Spleen (tissue), 11 donors: ENCODE results near the gene SETD4. TPM values are rescaled to one million over a fixed set of nuclear protein-coding genes. Genes with fewer than 3 reads are reported as not detected.
A peak's percentile ranks its signal among the peaks of the same experiment; 100 is the strongest.

ENCODE experiments used
- DNase-seq: peaks from one replicate; pipeline ENCODE4 v3.0.0-alpha.2; 2020
- H3K27ac ChIP-seq, 8 donors: fragments of 200-600 bp; sonication (generic) in 7 of 8; 1 replicate in 4 of 8; 2 replicates in 4 of 8; pipeline versions ENCODE4 v1.5.0 to v1.8.0; 2016 to 2021; ENCODE audit warnings: inconsistent platforms in 4 of 8, mild to moderate bottlenecking in 4 of 8, moderate library complexity in 1 of 8
- H3K27me3 ChIP-seq, 7 donors: fragments of 200-600 bp; sonication (generic) in 6 of 7; replicated peaks in 1 of 7; 1 replicate in 4 of 7; 2 replicates in 3 of 7; pipeline versions ENCODE4 v1.5.0 to v1.8.0; 2016 to 2021; ENCODE audit warnings: inconsistent platforms in 3 of 7, mild to moderate bottlenecking in 1 of 7
- H3K36me3 ChIP-seq, 6 donors: fragments of 200-600 bp; sonication (generic) in 5 of 6; 1 replicate in 4 of 6; 2 replicates in 2 of 6; pipeline versions ENCODE4 v1.5.0 to v1.8.0; 2016 to 2021; ENCODE audit warnings: inconsistent platforms in 2 of 6
- H3K4me1 ChIP-seq, 6 donors: fragments of 200-600 bp; sonication (generic) in 5 of 6; 1 replicate in 3 of 6; 2 replicates in 3 of 6; pipeline versions ENCODE4 v1.5.0 to v1.8.0; 2016 to 2021; ENCODE audit warnings: inconsistent platforms in 3 of 6
- H3K4me3 ChIP-seq, 8 donors: fragments of 200-600 bp; sonication (generic) in 7 of 8; 1 replicate in 4 of 8; 2 replicates in 4 of 8; pipeline versions ENCODE4 v1.5.0 to v1.8.0; 2016 to 2021; ENCODE audit warnings: inconsistent platforms in 4 of 8, mild to moderate bottlenecking in 4 of 8, moderate library complexity in 2 of 8
- H3K9me3 ChIP-seq, 8 donors: fragments of 200-600 bp; sonication (generic) in 7 of 8; 1 replicate in 4 of 8; 2 replicates in 4 of 8; pipeline versions ENCODE4 v1.5.0 to v1.8.0; 2016 to 2021; ENCODE audit warnings: inconsistent platforms in 4 of 8
- POLR2A ChIP-seq, 3 donors: fragments of 450-650 bp; IDR thresholded peaks; one replicate each; pipeline ENCODE4 v1.5.1; 2017; ENCODE audit warnings: antibody characterized with exemption in 3 of 3, mild to moderate bottlenecking in 1 of 3
- POLR2AphosphoS5 ChIP-seq, 3 donors: sonication (generic); formaldehyde crosslinking; IDR thresholded peaks; one replicate each; pipeline ENCODE4 v1.5.1; 2017; ENCODE audit warnings: antibody characterized with exemption in 3 of 3
- WGBS, 5 donors: extraction: QIAGEN DNeasy Blood & Tissue Kit in 3 of 5; methylation state at CpG; one replicate each; pipeline versions ENCODE4 v1.1.5 to v1.1.7; 2013 to 2018; 5-methylcytosine and 5-hydroxymethylcytosine counted together
- intact Hi-C: fragments of 100-400 bp; cut with DNase I; formaldehyde crosslinking; loops from one replicate; pipeline ENCODE4 v1.15.0; 2023; ENCODE audit warnings: low total_unique reads
- polyA plus RNA-seq, 3 donors: library from polyadenylated mRNA; stranded (reverse); fragments of 200-250 nt; gene quantifications; one replicate each; pipeline ENCODE4 v1.2.1, GENCODE V29; 2013
- total RNA-seq, 7 donors: library from RNA; depleted of rRNA in 3 of 7; stranded (reverse); fragments of >200 nt in 3 of 7; fragmentation: NEBNext Ultra II Directional in 4 of 7; extraction: Animal tissue kit (Norgen Biotek cat#: 25700) in 4 of 7; gene quantifications; one replicate each; pipeline versions ENCODE4 v1.1.0 to v1.2.1, GENCODE V29; 2016 to 2021
- TF ChIP-seq, protein P1 (sequence below), 11 experiments: fragments of 200-600 bp in 7 of 11; fragments of 450-650 bp in 4 of 11; sonication (generic) in 4 of 11; IDR thresholded peaks in 8 of 11; conservative IDR thresholded peaks in 3 of 11; 1 replicate in 7 of 11; 2 replicates in 4 of 11; pipeline versions ENCODE4 v1.4.0 to v1.8.0; 2016 to 2021; ENCODE audit warnings: antibody characterized with exemption in 11 of 11, inconsistent platforms in 4 of 11, mild to moderate bottlenecking in 1 of 11
- donor health status: healthy with polysubstance abuse.
- donor health status: DM: no; HTN: no; CAD: no; lungs with moderate emphysema.
- donor health status: DM: no; HTN: no; CAD: no.
- donor health status: Bipolar disorder and iron deficiency.
- donor health status: healthy.
- donor health status: DM: no; HTN: no; CAD: no.
- donor health status: DM: yes; HTN: yes; CAD: no.

Gene SETD4
- total and polyA plus RNA-seq, 10 donors: 6.9 to 28.1 (median 18.4) TPM

DNA sequence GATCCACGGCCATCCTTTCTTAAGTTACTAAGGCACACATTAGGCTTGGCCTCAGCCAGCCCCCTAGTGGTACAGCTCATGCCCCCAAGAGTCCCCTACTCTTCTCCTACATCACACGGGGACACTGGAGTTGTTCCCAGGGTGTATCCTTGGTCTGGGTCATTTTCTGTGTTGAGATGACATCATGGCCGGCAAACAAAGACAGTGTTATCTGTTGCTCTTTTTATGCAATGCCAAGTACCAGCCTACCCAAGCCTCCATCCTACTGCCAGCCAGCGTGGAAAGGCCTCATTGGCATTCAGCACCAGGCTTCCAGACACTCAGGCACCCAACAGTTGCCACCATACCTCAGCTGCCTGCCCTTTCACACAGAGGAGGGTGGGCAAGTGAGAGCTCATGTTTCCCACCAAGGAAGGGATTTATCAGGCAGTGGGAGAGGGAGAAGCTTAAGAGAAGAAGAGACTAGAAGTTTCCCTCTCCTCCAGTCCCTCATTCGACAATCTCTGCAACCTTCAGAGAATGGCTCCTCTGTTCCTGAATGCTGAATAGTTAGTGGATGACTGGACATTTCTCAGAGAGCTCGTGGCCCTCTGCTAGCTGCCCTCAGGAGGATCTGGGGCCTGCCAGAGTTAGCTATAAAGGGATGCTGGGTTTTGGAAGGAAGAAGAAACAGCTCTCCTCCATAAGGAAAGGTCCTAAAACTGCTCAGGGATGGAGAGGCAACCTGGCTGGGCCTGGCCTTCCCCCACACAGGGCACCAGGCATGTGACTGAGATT is 27.2 kb upstream of the SETD4 start:
- intact Hi-C loops: no loop called here
- no peak for DNase-seq
- H3K9me3 ChIP-seq: peaks cover 0 to 2% (median under 1%) of the 10 kb centered on the region in 8 donors
- H3K4me1 ChIP-seq: no peaks in the 10 kb centered on the region
- H3K27ac ChIP-seq: no peak overlapping the region
- H3K36me3 ChIP-seq: no peaks in the 10 kb centered on the region
- no peak overlapping the region for H3K4me3 ChIP-seq
- TF ChIP-seq POLR2AphosphoS5 (IDR thresholded peaks at IDR 0.05) (no peak), POLR2A (IDR thresholded peaks at IDR 0.05) (no peak)
- TF ChIP-seq, protein P1, sequence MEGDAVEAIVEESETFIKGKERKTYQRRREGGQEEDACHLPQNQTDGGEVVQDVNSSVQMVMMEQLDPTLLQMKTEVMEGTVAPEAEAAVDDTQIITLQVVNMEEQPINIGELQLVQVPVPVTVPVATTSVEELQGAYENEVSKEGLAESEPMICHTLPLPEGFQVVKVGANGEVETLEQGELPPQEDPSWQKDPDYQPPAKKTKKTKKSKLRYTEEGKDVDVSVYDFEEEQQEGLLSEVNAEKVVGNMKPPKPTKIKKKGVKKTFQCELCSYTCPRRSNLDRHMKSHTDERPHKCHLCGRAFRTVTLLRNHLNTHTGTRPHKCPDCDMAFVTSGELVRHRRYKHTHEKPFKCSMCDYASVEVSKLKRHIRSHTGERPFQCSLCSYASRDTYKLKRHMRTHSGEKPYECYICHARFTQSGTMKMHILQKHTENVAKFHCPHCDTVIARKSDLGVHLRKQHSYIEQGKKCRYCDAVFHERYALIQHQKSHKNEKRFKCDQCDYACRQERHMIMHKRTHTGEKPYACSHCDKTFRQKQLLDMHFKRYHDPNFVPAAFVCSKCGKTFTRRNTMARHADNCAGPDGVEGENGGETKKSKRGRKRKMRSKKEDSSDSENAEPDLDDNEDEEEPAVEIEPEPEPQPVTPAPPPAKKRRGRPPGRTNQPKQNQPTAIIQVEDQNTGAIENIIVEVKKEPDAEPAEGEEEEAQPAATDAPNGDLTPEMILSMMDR (IDR thresholded peaks at IDR 0.05 in 8 of 11, conservative IDR thresholded peaks at IDR 0.05 in 3 of 11): no peak
- 72 to 87% (median 80%) methylated on average over 6 of the region's 6 CpGs for WGBS, 5 donors
- H3K27me3 ChIP-seq: no peaks in the 10 kb centered on the region

DNA sequence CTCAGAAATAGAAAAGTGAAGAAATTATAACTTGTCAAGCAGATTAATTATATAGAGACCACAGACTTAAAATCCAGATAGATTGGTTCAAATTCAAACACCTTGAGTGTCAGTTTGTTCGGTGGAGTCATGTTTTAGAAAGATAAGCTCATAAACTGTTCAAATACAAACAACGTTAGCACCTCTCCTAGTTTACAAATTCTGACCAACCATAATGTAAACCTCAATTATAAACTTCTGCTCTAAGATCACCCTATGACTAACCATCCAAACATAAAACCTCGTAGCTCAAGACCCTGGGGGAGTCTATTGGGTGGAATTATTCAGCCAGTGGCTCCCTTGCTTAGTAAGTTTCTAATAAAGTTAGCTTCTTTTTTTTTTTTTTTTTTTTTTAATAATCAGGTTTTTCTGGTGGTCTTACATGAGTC is 21.9 kb upstream of the SETD4 start:
- H3K27ac ChIP-seq: no peak overlapping the region
- WGBS, 5 donors: 74 to 89% (median 88%) methylated on average over 3 of the region's 3 CpGs
- TF ChIP-seq, protein P1 (IDR thresholded peaks at IDR 0.05 in 8 of 11, conservative IDR thresholded peaks at IDR 0.05 in 3 of 11): no peak
- TF ChIP-seq POLR2A (IDR thresholded peaks at IDR 0.05): no peak
- TF ChIP-seq POLR2AphosphoS5 (IDR thresholded peaks at IDR 0.05): no peak

DNA sequence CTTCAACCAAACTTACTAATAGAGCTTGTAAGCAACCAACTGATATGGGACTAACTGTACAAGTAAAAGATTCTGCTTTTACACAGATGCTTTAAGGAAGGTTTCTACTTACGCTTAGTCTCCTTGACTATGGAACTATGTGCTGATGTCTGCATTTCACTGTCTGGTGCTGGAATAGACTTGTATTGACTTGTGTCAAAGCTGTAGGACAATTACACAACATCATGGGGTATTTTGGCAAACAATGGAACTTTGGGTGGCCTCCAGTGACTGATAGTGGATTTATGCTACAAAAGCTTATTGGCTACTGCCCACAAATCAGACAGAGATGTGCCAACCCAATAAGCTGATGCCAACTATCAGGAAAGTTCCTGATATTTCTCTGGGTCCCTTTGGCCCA is 20.1 kb upstream of the SETD4 start:
- TF ChIP-seq POLR2AphosphoS5 (IDR thresholded peaks at IDR 0.05) (no peak), POLR2A (IDR thresholded peaks at IDR 0.05) (no peak)
- TF ChIP-seq, protein P1 (IDR thresholded peaks at IDR 0.05 in 8 of 11, conservative IDR thresholded peaks at IDR 0.05 in 3 of 11): no peak
- no peaks in the 10 kb centered on the region for H3K9me3 ChIP-seq
- no peak overlapping the region for H3K4me3 ChIP-seq
- no peak overlapping the region for H3K27ac ChIP-seq
- WGBS, 5 donors: 85 to 96% (median 93%) methylated on average over 1 of the region's 1 CpG
- H3K27me3 ChIP-seq: no peaks in the 10 kb centered on the region
- H3K36me3 ChIP-seq: no peaks in the 10 kb centered on the region
- peaks cover 0 to 33% (median 14%) of the 10 kb centered on the region in 6 donors for H3K4me1 ChIP-seq
- DNase-seq: no peak
- intact Hi-C loops: no loop called here

More for the DNA sequence above, 21.9 kb upstream of the SETD4 start:
- no peak overlapping the region for H3K4me3 ChIP-seq
- DNase-seq: no peak
- intact Hi-C loops: no loop called here
- H3K27me3 ChIP-seq: no peaks in the 10 kb centered on the region
- H3K36me3 ChIP-seq: no peaks in the 10 kb centered on the region
- H3K4me1 ChIP-seq: peaks cover 0 to 25% (median 13%) of the 10 kb centered on the region in 6 donors
- H3K9me3 ChIP-seq: no peaks in the 10 kb centered on the region

DNA sequence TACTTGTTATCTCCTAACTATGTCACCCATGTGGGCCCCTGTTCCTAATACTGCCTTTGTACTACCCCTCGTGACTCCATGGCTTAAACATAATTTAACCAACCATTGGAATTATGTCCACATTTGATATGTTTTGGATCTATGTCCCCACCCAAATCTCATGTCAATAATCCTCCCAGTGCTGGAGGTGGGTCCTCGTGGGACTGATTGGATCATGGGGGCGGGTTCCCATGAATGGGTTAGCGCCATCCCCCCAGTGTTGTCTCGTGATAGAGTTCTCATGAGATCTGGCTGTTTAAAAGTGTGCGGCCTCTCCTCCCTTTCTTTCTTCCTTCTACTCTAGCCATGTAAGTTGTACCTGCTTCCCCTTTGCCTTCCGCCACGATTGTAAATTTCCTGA is 19.3 kb upstream of the SETD4 start:
- Histone ChIP-seq H3K36me3 (no peaks in the 10 kb centered on the region), H3K4me1 (peaks cover 0 to 33% (median 14%) of the 10 kb centered on the region in 6 donors), H3K27me3 (no peaks in the 10 kb centered on the region), H3K27ac (peak overlapping the region in 5 of 8 donors; percentile 58 to 82 (median 66)), H3K4me3 (no peak overlapping the region), H3K9me3 (no peaks in the 10 kb centered on the region)
- 67 to 84% (median 70%) methylated on average over 8 of the region's 8 CpGs for WGBS, 5 donors
- no peak for DNase-seq
- intact Hi-C loops: no loop called here
- TF ChIP-seq, protein P1 (IDR thresholded peaks at IDR 0.05 in 8 of 11, conservative IDR thresholded peaks at IDR 0.05 in 3 of 11): no peak
- TF ChIP-seq POLR2AphosphoS5 (IDR thresholded peaks at IDR 0.05) (no peak), POLR2A (IDR thresholded peaks at IDR 0.05) (no peak)
